ENCODE data around the gene ALOX12B. TPM values are rescaled to one million over a fixed set of nuclear protein-coding genes. Genes with fewer than 3 reads are reported as not detected.

The ALOX12B gene
- total and polyA plus RNA-seq, 2 of the 13 experiments (the other 11 are each of a cell fraction or from before 2014, with no cell fraction given), result 0.13 TPM; not detected in 1

DNA sequence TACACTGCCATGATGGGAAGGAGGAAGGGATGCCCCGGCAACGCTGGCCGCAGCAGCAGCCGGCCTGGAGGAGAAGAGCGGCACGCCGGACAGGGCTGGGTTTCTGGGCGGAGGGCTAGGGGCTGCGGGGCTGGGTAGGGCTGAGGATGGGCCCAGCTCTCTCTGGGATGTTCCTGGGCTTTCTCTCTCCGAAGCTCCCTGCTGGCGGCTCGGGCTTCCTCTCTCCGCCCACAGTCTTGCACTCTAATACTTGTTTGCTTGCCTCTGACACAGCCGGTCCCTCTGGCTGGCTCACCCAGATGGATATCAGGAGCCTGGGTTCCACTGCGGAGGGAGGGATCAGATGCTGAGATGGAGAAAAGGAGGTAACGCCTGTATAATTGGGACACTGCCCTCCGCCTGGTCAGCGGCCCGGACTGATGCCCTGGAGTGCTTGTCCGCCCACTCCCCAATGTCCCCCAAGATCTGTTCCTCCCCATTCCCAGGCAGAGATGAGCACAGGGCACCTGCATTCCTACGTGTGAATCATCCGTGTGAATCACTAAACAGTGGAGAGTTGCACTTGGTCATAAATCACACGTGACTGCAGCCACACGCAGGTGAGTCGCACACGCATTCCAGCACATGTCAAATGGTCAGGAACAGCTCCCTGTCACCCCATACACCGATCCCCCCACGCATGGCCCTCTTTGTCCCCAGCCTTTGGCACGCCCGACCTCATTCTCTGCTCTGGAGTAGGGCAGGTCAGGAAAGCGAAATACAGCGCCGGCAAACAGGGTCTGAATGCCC is 30.7 kb upstream of the ALOX12B start, which contains the start of gene ALOXE3 (continued):
- TF ChIP-seq, protein P1, sequence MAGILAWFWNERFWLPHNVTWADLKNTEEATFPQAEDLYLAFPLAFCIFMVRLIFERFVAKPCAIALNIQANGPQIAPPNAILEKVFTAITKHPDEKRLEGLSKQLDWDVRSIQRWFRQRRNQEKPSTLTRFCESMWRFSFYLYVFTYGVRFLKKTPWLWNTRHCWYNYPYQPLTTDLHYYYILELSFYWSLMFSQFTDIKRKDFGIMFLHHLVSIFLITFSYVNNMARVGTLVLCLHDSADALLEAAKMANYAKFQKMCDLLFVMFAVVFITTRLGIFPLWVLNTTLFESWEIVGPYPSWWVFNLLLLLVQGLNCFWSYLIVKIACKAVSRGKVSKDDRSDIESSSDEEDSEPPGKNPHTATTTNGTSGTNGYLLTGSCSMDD (CRISPR knock-in tag; IDR thresholded peaks at IDR 0.05), result 0 out of 2 replicates have a peak, but pooled peaks have one; percentile 67
- TF ChIP-seq KDM3A (CRISPR knock-in tag; IDR thresholded peaks at IDR 0.05; ENCODE audit: low read depth) (no peak), SOX13 (IDR thresholded peaks at IDR 0.05) (no peak), SOX13 (CRISPR knock-in tag; conservative IDR thresholded peaks at IDR 0.05 in 1 of 2, IDR thresholded peaks at IDR 0.05 in 1 of 2) (no peak), SAP130 (CRISPR knock-in tag; IDR thresholded peaks at IDR 0.05; ENCODE audit: low read depth) (peak; percentile 2; the same call in 1 of the 2 replicates), KLF15 (CRISPR knock-in tag; IDR thresholded peaks at IDR 0.05; ENCODE audit: borderline replicate concordance) (no peak), ZSCAN25 (CRISPR knock-in tag; IDR thresholded peaks at IDR 0.05) (no peak), ZNF33B (CRISPR knock-in tag; IDR thresholded peaks at IDR 0.05) (no peak), BRD4 (CRISPR knock-in tag; IDR thresholded peaks at IDR 0.05) (0 out of 2 replicates have a peak, but pooled peaks have one; percentile 51), FOXK2 (IDR thresholded peaks at IDR 0.05) (no peak), NFRKB (IDR thresholded peaks at IDR 0.05) (no peak), TCF7 (IDR thresholded peaks at IDR 0.05; ENCODE audit: low read depth) (no peak), ZNF441 (CRISPR knock-in tag; IDR thresholded peaks at IDR 0.05; ENCODE audit: borderline replicate concordance) (no peak), NFKB2 (CRISPR knock-in tag; IDR thresholded peaks at IDR 0.05; ENCODE audit: borderline replicate concordance) (peak; percentile 30; the same call in 1 of the 2 replicates), ZNF337 (CRISPR knock-in tag; IDR thresholded peaks at IDR 0.05; ENCODE audit: borderline replicate concordance, low read depth) (no peak), ZNF121 (CRISPR knock-in tag; IDR thresholded peaks at IDR 0.05) (no peak), GTF2F1 (IDR thresholded peaks at IDR 0.05; ENCODE audit: low read length) (no peak), TEAD3 (CRISPR knock-in tag; optimal IDR thresholded peaks at IDR 0.05; ENCODE audit: borderline replicate concordance) (peak; percentile 61), FOSL2 (CRISPR knock-in tag; IDR thresholded peaks at IDR 0.05) (peak; percentile 88)
- TF ChIP-seq, protein P2, sequence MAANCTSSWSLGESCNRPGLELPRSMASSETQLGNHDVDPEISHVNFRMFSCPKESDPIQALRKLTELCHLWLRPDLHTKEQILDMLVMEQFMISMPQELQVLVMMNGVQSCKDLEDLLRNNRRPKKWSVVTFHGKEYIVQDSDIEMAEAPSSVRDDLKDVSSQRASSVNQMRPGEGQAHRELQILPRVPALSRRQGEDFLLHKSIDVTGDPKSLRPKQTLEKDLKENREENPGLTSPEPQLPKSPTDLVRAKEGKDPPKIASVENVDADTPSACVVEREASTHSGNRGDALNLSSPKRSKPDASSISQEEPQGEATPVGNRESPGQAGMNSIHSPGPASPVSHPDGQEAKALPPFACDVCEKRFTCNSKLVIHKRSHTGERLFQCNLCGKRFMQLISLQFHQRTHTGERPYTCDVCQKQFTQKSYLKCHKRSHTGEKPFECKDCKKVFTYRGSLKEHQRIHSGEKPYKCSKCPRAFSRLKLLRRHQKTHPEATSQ (CRISPR knock-in tag; IDR thresholded peaks at IDR 0.05; ENCODE audit: borderline replicate concordance), result no peak
- TF ChIP-seq, protein P3, sequence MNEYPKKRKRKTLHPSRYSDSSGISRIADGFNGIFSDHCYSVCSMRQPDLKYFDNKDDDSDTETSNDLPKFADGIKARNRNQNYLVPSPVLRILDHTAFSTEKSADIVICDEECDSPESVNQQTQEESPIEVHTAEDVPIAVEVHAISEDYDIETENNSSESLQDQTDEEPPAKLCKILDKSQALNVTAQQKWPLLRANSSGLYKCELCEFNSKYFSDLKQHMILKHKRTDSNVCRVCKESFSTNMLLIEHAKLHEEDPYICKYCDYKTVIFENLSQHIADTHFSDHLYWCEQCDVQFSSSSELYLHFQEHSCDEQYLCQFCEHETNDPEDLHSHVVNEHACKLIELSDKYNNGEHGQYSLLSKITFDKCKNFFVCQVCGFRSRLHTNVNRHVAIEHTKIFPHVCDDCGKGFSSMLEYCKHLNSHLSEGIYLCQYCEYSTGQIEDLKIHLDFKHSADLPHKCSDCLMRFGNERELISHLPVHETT (CRISPR knock-in tag; conservative IDR thresholded peaks at IDR 0.05), result no peak
- TF ChIP-seq, protein P4, sequence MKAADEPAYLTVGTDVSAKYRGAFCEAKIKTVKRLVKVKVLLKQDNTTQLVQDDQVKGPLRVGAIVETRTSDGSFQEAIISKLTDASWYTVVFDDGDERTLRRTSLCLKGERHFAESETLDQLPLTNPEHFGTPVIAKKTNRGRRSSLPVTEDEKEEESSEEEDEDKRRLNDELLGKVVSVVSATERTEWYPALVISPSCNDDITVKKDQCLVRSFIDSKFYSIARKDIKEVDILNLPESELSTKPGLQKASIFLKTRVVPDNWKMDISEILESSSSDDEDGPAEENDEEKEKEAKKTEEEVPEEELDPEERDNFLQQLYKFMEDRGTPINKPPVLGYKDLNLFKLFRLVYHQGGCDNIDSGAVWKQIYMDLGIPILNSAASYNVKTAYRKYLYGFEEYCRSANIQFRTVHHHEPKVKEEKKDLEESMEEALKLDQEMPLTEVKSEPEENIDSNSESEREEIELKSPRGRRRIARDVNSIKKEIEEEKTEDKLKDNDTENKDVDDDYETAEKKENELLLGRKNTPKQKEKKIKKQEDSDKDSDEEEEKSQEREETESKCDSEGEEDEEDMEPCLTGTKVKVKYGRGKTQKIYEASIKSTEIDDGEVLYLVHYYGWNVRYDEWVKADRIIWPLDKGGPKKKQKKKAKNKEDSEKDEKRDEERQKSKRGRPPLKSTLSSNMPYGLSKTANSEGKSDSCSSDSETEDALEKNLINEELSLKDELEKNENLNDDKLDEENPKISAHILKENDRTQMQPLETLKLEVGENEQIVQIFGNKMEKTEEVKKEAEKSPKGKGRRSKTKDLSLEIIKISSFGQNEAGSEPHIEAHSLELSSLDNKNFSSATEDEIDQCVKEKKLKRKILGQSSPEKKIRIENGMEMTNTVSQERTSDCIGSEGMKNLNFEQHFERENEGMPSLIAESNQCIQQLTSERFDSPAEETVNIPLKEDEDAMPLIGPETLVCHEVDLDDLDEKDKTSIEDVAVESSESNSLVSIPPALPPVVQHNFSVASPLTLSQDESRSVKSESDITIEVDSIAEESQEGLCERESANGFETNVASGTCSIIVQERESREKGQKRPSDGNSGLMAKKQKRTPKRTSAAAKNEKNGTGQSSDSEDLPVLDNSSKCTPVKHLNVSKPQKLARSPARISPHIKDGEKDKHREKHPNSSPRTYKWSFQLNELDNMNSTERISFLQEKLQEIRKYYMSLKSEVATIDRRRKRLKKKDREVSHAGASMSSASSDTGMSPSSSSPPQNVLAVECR (CRISPR knock-in tag; IDR thresholded peaks at IDR 0.05; ENCODE audit: borderline replicate concordance), result peak; percentile 53; the same call in 1 of the 2 replicates
- TF ChIP-seq, protein P5, sequence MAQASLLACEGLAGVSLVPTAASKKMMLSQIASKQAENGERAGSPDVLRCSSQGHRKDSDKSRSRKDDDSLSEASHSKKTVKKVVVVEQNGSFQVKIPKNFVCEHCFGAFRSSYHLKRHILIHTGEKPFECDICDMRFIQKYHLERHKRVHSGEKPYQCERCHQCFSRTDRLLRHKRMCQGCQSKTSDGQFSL (CRISPR knock-in tag; IDR thresholded peaks at IDR 0.05), result no peak

Measured in HepG2 (cell line).